Measurements from ENCODE around the gene CLDN19. TPM values are rescaled to one million over a fixed set of nuclear protein-coding genes. Genes with fewer than 3 reads are reported as not detected.

CLDN19 gene
- polyA plus RNA-seq, 2 of the 4 experiments (the other 2 are of a cell fraction), result 0.03 TPM; not detected in 1

DNA sequence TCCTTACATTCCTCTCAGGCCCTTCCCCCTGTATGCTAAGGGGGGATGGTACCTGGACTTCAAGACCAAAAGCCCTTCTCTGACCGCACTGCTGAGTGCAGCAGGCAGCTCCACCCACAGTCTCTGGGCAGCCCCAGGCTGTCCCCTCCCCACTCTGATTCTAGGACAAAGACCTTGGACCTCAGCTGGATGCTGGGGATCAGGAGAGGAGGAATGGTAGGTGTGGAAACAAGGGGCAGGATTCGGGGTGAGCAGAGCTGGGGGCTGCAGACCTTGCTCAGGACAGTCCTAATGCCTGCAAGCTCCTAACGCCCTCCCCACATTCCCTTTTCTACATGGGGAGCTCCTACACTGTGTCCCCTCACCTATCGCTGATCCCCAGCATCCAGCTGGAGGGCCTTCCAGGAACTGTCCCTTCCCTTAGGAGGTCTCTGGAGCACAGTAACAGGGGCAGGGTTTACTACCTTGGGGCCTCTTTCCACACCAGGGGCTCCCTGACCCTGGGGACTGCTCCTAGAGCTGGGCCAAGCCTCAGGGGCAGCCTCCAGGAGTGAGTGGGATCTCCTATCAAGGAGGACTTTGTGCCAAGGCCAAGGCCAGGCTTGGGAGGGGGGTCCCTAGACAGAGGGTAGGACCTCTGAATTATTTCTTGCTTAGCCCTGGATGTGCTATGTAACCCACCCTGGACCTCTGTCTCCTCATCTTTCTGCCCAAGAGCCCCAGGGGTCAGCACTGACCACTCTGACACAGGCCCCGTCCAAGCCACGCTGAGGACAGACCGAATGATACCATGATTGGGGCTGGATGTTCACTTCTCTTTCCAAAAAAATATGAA lies 5.6 kb downstream of the CLDN19 start:
- no peak for DNase-seq (ENCODE audit: low read depth in 1 of 2, low spot score in 1 of 2)
- H3K4me2 ChIP-seq, result no peak overlapping the region
- no peak overlapping the region for H3K4me3 ChIP-seq
- ChIA-PET CTCF (interaction anchor here (1.3 kb wide), 1 partner anchor 12 kb away, joined by 3 read pairs; no protein-coding TSS in a partner anchor), POLR2A (interaction anchor here (1.0 kb wide), 1 partner anchor 52 kb away, joined by 3 read pairs; the partner anchor contains the start of gene YBX1)
- no peak overlapping the region for H3K27ac ChIP-seq
- no peak for FAIRE-seq
- 0 out of 3 replicates have a peak, but pooled peaks cover 3% of the 10 kb centered on the region for H3K4me1 ChIP-seq
- no peak for TF ChIP-seq REST (IDR thresholded peaks at IDR 0.05)
- no peak for TF ChIP-seq USF2 (IDR thresholded peaks at IDR 0.05)
- no peak for TF ChIP-seq RNF2 (IDR thresholded peaks at IDR 0.05; ENCODE audit: borderline replicate concordance, low read depth)
- no peak for TF ChIP-seq JUN (IDR thresholded peaks at IDR 0.05)
- TF ChIP-seq ZSCAN20 (CRISPR knock-in tag; IDR thresholded peaks at IDR 0.05), result no peak
- no peak for TF ChIP-seq MAZ (IDR thresholded peaks at IDR 0.05; ENCODE audit: borderline replicate concordance, low read depth, low read length)
- TF ChIP-seq MYC (IDR thresholded peaks at IDR 0.05; ENCODE audit: borderline replicate concordance, low read length), result no peak
- no peak for TF ChIP-seq TFCP2L1 (CRISPR knock-in tag; IDR thresholded peaks at IDR 0.05)
- no peak for TF ChIP-seq RAD21 (conservative IDR thresholded peaks at IDR 0.05 in 1 of 2, IDR thresholded peaks at IDR 0.05 in 1 of 2)
- no peak for TF ChIP-seq CTCF (IDR thresholded peaks at IDR 0.05)
- TF ChIP-seq HOXB13 (CRISPR knock-in tag; IDR thresholded peaks at IDR 0.05; ENCODE audit: low read depth), result no peak
- TF ChIP-seq, protein P1, sequence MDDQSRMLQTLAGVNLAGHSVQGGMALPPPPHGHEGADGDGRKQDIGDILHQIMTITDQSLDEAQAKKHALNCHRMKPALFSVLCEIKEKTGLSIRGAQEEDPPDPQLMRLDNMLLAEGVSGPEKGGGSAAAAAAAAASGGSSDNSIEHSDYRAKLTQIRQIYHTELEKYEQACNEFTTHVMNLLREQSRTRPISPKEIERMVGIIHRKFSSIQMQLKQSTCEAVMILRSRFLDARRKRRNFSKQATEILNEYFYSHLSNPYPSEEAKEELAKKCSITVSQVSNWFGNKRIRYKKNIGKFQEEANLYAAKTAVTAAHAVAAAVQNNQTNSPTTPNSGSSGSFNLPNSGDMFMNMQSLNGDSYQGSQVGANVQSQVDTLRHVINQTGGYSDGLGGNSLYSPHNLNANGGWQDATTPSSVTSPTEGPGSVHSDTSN (IDR thresholded peaks at IDR 0.05), result no peak
- TF ChIP-seq GATA3 (IDR thresholded peaks at IDR 0.05; ENCODE audit: borderline replicate concordance), result no peak
- TF ChIP-seq HOXA7 (CRISPR knock-in tag; IDR thresholded peaks at IDR 0.05), result no peak
- no peak for TF ChIP-seq EHMT2 (IDR thresholded peaks at IDR 0.05; ENCODE audit: low read depth)
- TF ChIP-seq KDM5A (IDR thresholded peaks at IDR 0.05), result no peak
- TF ChIP-seq POLR2A (IDR thresholded peaks at IDR 0.05; ENCODE audit: low read length), result no peak
- TF ChIP-seq BHLHE40 (IDR thresholded peaks at IDR 0.05; ENCODE audit: low read depth, low read length), result no peak
- no peak for TF ChIP-seq JUNB (IDR thresholded peaks at IDR 0.05)
- no peak for TF ChIP-seq KDM1A (IDR thresholded peaks at IDR 0.05; ENCODE audit: low read depth)
- 77% methylated on average over 7 of the region's 7 CpGs for WGBS (ENCODE audit: missing lambda C conversion rate)
- H3K9me3 ChIP-seq, result no peaks in the 10 kb centered on the region
- no peak for ATAC-seq

Data from A549 (cell line).